Neuronal stem cell (in vitro differentiated cells): ENCODE results near the gene KCNH4.

Experiments used
- DNase-seq: peaks from one replicate; pipeline ENCODE4 v3.0.0-alpha.2; 2013; ENCODE audit warnings: low spot score
- H2AFZ ChIP-seq: one replicate; pipeline ENCODE4 v1.6.1; 2013; ENCODE audit warnings: mild to moderate bottlenecking, low read length, inconsistent platforms
- H2AK5ac ChIP-seq: 2 replicates; pipeline ENCODE4 v1.6.1; 2013; ENCODE audit warnings: low read depth, mild to moderate bottlenecking, inconsistent platforms, low read length, moderate library complexity, mixed read lengths
- H2BK120ac ChIP-seq: 2 replicates; pipeline ENCODE4 v1.6.1; 2013; ENCODE audit warnings: low read depth, mild to moderate bottlenecking, inconsistent platforms, low read length, moderate library complexity, mixed read lengths
- H2BK12ac ChIP-seq: one replicate; pipeline ENCODE4 v1.6.1; 2013; ENCODE audit warnings: low read length, inconsistent platforms
- H2BK15ac ChIP-seq: 2 replicates; pipeline ENCODE4 v1.6.1; 2013; ENCODE audit warnings: mild to moderate bottlenecking, low read length, inconsistent platforms, mixed read lengths
- H2BK5ac ChIP-seq: one replicate; pipeline ENCODE4 v1.6.1; 2013; ENCODE audit warnings: inconsistent platforms, mild to moderate bottlenecking, low read length, moderate library complexity
- H3K14ac ChIP-seq: one replicate; pipeline ENCODE4 v1.6.1; 2013; ENCODE audit warnings: low read length, inconsistent platforms
- H3K18ac ChIP-seq: 2 replicates; pipeline ENCODE4 v1.6.1; 2013; ENCODE audit warnings: low read length, inconsistent platforms
- H3K23ac ChIP-seq: 2 replicates; pipeline ENCODE4 v1.6.1; 2013; ENCODE audit warnings: low read depth, mild to moderate bottlenecking, mixed read lengths, low read length, inconsistent platforms; ENCODE audit not compliant: poor library complexity
- H3K27ac ChIP-seq: replicated peaks from 3 replicates; pipeline ENCODE4 v1.5.1; 2013; ENCODE audit warnings: low read length, inconsistent platforms
- H3K27me3 ChIP-seq, 3 experiments: 2 replicates each; pipeline ENCODE4 v1.6.1; 2013; ENCODE audit warnings: low read length in 3 of 3, mild to moderate bottlenecking in 2 of 3, inconsistent platforms in 1 of 3, low read depth in 1 of 3, mixed read lengths in 1 of 3, moderate library complexity in 1 of 3; ENCODE audit not compliant: control insufficient read depth in 3 of 3, insufficient read depth in 3 of 3
- H3K36me3 ChIP-seq, 2 donors: replicated peaks in 1 of 2; 2 replicates each; pipeline ENCODE4 v1.6.1; 2013; ENCODE audit warnings: low read length in 2 of 2; ENCODE audit not compliant: control insufficient read depth in 2 of 2, insufficient read depth in 2 of 2
- H3K4ac ChIP-seq: 2 replicates; pipeline ENCODE4 v1.6.1; 2013; ENCODE audit warnings: inconsistent platforms, mild to moderate bottlenecking, low read length, moderate library complexity
- H3K4me1 ChIP-seq, 2 donors: 1 replicate in 1 of 2; 2 replicates in 1 of 2; pipeline ENCODE4 v1.6.1; 2013; ENCODE audit warnings: low read length in 2 of 2, low read depth in 1 of 2; ENCODE audit not compliant: control insufficient read depth in 2 of 2, insufficient read depth in 1 of 2
- H3K4me2 ChIP-seq: one replicate; pipeline ENCODE4 v1.6.1; 2013; ENCODE audit warnings: mild to moderate bottlenecking, low read length, inconsistent platforms; ENCODE audit not compliant: insufficient read depth, poor library complexity, severe bottlenecking
- H3K4me3 ChIP-seq, 2 donors: 2 replicates each; pipeline ENCODE4 v1.5.1; 2013; ENCODE audit warnings: low read length in 2 of 2, mild to moderate bottlenecking in 2 of 2, inconsistent platforms in 1 of 2, moderate library complexity in 1 of 2
- H3K79me1 ChIP-seq: one replicate; pipeline ENCODE4 v1.6.1; 2013; ENCODE audit warnings: low read depth, mild to moderate bottlenecking, inconsistent platforms, low read length, moderate library complexity
- H3K9ac ChIP-seq: one replicate; pipeline ENCODE4 v1.6.1; 2013; ENCODE audit warnings: mild to moderate bottlenecking, low read depth, low read length, inconsistent platforms; ENCODE audit not compliant: poor library complexity
- H3K9me3 ChIP-seq, 2 donors: replicated peaks in 1 of 2; 2 replicates each; pipeline versions ENCODE3 to v1.6.1; 2013; ENCODE audit warnings: low read length in 2 of 2, mild to moderate bottlenecking in 2 of 2, inconsistent platforms in 1 of 2, low read depth in 1 of 2, mixed read lengths in 1 of 2, moderate library complexity in 1 of 2; ENCODE audit not compliant: control insufficient read depth in 2 of 2, insufficient read depth in 1 of 2
- H4K8ac ChIP-seq: one replicate; pipeline ENCODE4 v1.6.1; 2013; ENCODE audit warnings: low read depth, mild to moderate bottlenecking, inconsistent platforms, low read length, moderate library complexity
- H4K91ac ChIP-seq: one replicate; pipeline ENCODE4 v1.6.1; 2013; ENCODE audit warnings: low read length, low read depth, mild to moderate bottlenecking, inconsistent platforms; ENCODE audit not compliant: poor library complexity
- WGBS, 2 donors: extraction: QIAGEN DNeasy Blood & Tissue Kit; methylation state at CpG; one replicate each; pipeline ENCODE4 v1.1.7; 2013; ENCODE audit warnings: missing lambda C conversion rate in 2 of 2, mixed read lengths in 1 of 2; ENCODE audit not compliant: insufficient read length in 2 of 2, insufficient replicate concordance in 1 of 2; ENCODE audit errors: extremely low coverage in 2 of 2; 5-methylcytosine and 5-hydroxymethylcytosine counted together

Gene KCNH4

GRCh38 chr17:42192189-42193126 lies 11.5 kb upstream of the KCNH4 start:
- no peak for DNase-seq
- no peak overlapping the region for H4K8ac ChIP-seq
- WGBS, 2 donors = no CpG with 5 or more reads among the region's 23 CpGs
- H2BK12ac ChIP-seq = peak overlapping the region; percentile 82
- H2BK15ac ChIP-seq = peak overlapping the region; percentile 89
- no peak overlapping the region for H2AFZ ChIP-seq
- H3K9ac ChIP-seq = no peak overlapping the region
- H2BK5ac ChIP-seq = no peak overlapping the region
- peak overlapping the region; percentile 23 for H3K4ac ChIP-seq
- no peak overlapping the region for H3K4me2 ChIP-seq
- no peak overlapping the region for H3K27ac ChIP-seq
- H3K36me3 ChIP-seq = no peaks in the 10 kb centered on the region
- H3K27me3 ChIP-seq = peaks cover 0 to 2% (median 0%) of the 10 kb centered on the region in 3 experiments
- H3K14ac ChIP-seq = no peak overlapping the region
- no peaks in the 10 kb centered on the region for H3K9me3 ChIP-seq
- no peak overlapping the region for H4K91ac ChIP-seq
- H3K4me3 ChIP-seq = no peak overlapping the region
- peak overlapping the region; percentile 50 for H2AK5ac ChIP-seq
- H3K79me1 ChIP-seq = no peaks in the 10 kb centered on the region
- no peak overlapping the region for H3K23ac ChIP-seq
- H3K4me1 ChIP-seq = peaks cover 2 to 4% of the 10 kb centered on the region in 2 donors
- H2BK120ac ChIP-seq = no peak overlapping the region
- H3K18ac ChIP-seq = peak overlapping the region; percentile 71

- Histone ChIP-seq H3K4ac (no peak overlapping the region), H3K4me2 (no peak overlapping the region), H2AFZ (no peak overlapping the region), H4K8ac (no peak overlapping the region), H2BK15ac (no peak overlapping the region), H3K18ac (no peak overlapping the region), H3K23ac (no peak overlapping the region), H2BK5ac (no peak overlapping the region), H2BK12ac (no peak overlapping the region), H3K4me1 (peaks cover 2 to 8% of the 10 kb centered on the region in 2 donors), H3K79me1 (no peaks in the 10 kb centered on the region), H3K14ac (no peak overlapping the region), H3K27me3 (peaks cover 0 to 2% (median 0%) of the 10 kb centered on the region in 3 experiments), H3K9ac (no peak overlapping the region), H2AK5ac (peak overlapping the region; percentile 81), H4K91ac (no peak overlapping the region), H3K36me3 (no peaks in the 10 kb centered on the region), H3K9me3 (no peaks in the 10 kb centered on the region), H3K4me3 (no peak overlapping the region), H2BK120ac (no peak overlapping the region), H3K27ac (no peak overlapping the region)
- DNase-seq = no peak
- WGBS, 2 donors = no CpG with 5 or more reads among the region's 5 CpGs
Observed at GRCh38 chr17:42191275-42191608, 10.3 kb upstream of the KCNH4 start.

GRCh38 chr17:42190491-42191274 lies 9.7 kb upstream of the KCNH4 start:
- H3K4me1 ChIP-seq = peaks cover 5 to 11% of the 10 kb centered on the region in 2 donors
- no peak overlapping the region for H4K8ac ChIP-seq
- no CpG with 5 or more reads among the region's 17 CpGs for WGBS, 2 donors
- peak overlapping the region; percentile 81 for H2AK5ac ChIP-seq
- no peak overlapping the region for H3K4me3 ChIP-seq
- no peak overlapping the region for H3K4me2 ChIP-seq
- peak overlapping the region; percentile 43 for H3K23ac ChIP-seq
- peak overlapping the region; percentile 38 for H3K14ac ChIP-seq
- H2BK15ac ChIP-seq = peak overlapping the region; percentile 37
- peaks cover 0 to 2% (median 0%) of the 10 kb centered on the region in 3 experiments for H3K27me3 ChIP-seq
- no peaks in the 10 kb centered on the region for H3K79me1 ChIP-seq
- H4K91ac ChIP-seq = no peak overlapping the region
- no peak overlapping the region for H2BK5ac ChIP-seq
- no peak overlapping the region for H2AFZ ChIP-seq
- no peak overlapping the region for H3K27ac ChIP-seq
- no peaks in the 10 kb centered on the region for H3K9me3 ChIP-seq
- no peak overlapping the region for H3K9ac ChIP-seq
- no peak overlapping the region for H2BK12ac ChIP-seq
- H2BK120ac ChIP-seq = no peak overlapping the region
- H3K4ac ChIP-seq = no peak overlapping the region
- H3K18ac ChIP-seq = peak overlapping the region; percentile 57
- H3K36me3 ChIP-seq = no peaks in the 10 kb centered on the region
- DNase-seq = no peak

- Histone ChIP-seq H3K4me2 (no peak overlapping the region), H3K14ac (no peak overlapping the region), H3K18ac (peak overlapping the region; percentile 65), H3K9me3 (no peaks in the 10 kb centered on the region), H3K36me3 (no peaks in the 10 kb centered on the region), H3K27me3 (peaks cover 0 to 5% (median 5%) of the 10 kb centered on the region in 3 experiments), H3K9ac (no peak overlapping the region), H2BK15ac (no peak overlapping the region), H3K4me1 (peaks cover 15 to 19% of the 10 kb centered on the region in 2 donors), H2BK12ac (no peak overlapping the region), H3K4me3 (no peak overlapping the region), H2BK120ac (peak overlapping the region; percentile 32), H3K4ac (no peak overlapping the region), H4K8ac (no peak overlapping the region), H3K79me1 (no peaks in the 10 kb centered on the region), H2AK5ac (peak overlapping the region; percentile 64), H3K23ac (no peak overlapping the region), H2AFZ (no peak overlapping the region), H4K91ac (no peak overlapping the region), H2BK5ac (no peak overlapping the region), H3K27ac (no peak overlapping the region)
- no peak for DNase-seq
- no CpG with 5 or more reads among the region's 11 CpGs for WGBS, 2 donors
Observed at GRCh38 chr17:42189651-42189965, 8.7 kb upstream of the KCNH4 start.
